ENCODE measurements around the gene RIMS4. TPM values are rescaled to one million over a fixed set of nuclear protein-coding genes. Genes with fewer than 3 reads are reported as not detected.

Gene RIMS4
- polyA plus RNA-seq, 3 donors: not detected

GRCh38 chr20:44856856-44857448 is 46.6 kb upstream of the RIMS4 start:
- Histone ChIP-seq H3K4me1 (ENCODE audit: control insufficient read depth in 1 of 2, insufficient read depth in 2 of 2, low read length in 2 of 2) (peaks cover 0 to 2% of the 10 kb centered on the region in 2 donors), H3K27me3 (ENCODE audit: control insufficient read depth in 2 of 2, insufficient read depth in 2 of 2, low read length in 2 of 2) (no peaks in the 10 kb centered on the region), H3K4me2 (replicated peaks; ENCODE audit: extremely low read depth, low read length, poor library complexity, severe bottlenecking) (no peak overlapping the region), H3K36me3 (replicated peaks in 1 of 2; ENCODE audit: control insufficient read depth in 1 of 2, insufficient read depth in 2 of 2, low read length in 2 of 2) (no peaks in the 10 kb centered on the region), H4K20me1 (ENCODE audit: insufficient read depth, low read length) (no peaks in the 10 kb centered on the region), H3K4me3 (replicated peaks in 1 of 3; ENCODE audit: low read depth in 2 of 3, low read length in 3 of 3) (no peak overlapping the region), H3K79me2 (ENCODE audit: insufficient read depth, low read length) (no peaks in the 10 kb centered on the region), H2AFZ (ENCODE audit: insufficient read depth, low read depth, low read length, poor library complexity, severe bottlenecking) (no peak overlapping the region), H3K9me3 (replicated peaks in 1 of 2; ENCODE audit: control insufficient read depth in 1 of 2, insufficient read depth in 1 of 2, low read length in 2 of 2) (peaks cover 6 to 10% of the 10 kb centered on the region in 2 donors), H3K9ac (ENCODE audit: insufficient read depth, low read length, poor library complexity, severe bottlenecking) (no peak overlapping the region), H3K27ac (ENCODE audit: low read depth in 1 of 2, low read length in 2 of 2) (no peak overlapping the region)
- peak overlapping the region in 4 of 7 donors; percentile 40 to 62 (median 60) for H3K27ac Mint-ChIP-seq
- no peak overlapping the region for H3K4me3 Mint-ChIP-seq
- no peaks in the 10 kb centered on the region for H3K36me3 Mint-ChIP-seq
- H3K4me1 Mint-ChIP-seq: no peaks in the 10 kb centered on the region
- peaks cover 8 to 15% (median 12%) of the 10 kb centered on the region in 7 donors for H3K9me3 Mint-ChIP-seq
- H3K27me3 Mint-ChIP-seq (ENCODE audit: low read depth in 3 of 3): peaks cover 1 to 11% (median 3%) of the 10 kb centered on the region in 3 donors
- 96% methylated on average over 5 of the region's 6 CpGs for whole genome bisulfite sequencing (ENCODE audit: insufficient coverage)
- TF ChIP-seq, protein P1, sequence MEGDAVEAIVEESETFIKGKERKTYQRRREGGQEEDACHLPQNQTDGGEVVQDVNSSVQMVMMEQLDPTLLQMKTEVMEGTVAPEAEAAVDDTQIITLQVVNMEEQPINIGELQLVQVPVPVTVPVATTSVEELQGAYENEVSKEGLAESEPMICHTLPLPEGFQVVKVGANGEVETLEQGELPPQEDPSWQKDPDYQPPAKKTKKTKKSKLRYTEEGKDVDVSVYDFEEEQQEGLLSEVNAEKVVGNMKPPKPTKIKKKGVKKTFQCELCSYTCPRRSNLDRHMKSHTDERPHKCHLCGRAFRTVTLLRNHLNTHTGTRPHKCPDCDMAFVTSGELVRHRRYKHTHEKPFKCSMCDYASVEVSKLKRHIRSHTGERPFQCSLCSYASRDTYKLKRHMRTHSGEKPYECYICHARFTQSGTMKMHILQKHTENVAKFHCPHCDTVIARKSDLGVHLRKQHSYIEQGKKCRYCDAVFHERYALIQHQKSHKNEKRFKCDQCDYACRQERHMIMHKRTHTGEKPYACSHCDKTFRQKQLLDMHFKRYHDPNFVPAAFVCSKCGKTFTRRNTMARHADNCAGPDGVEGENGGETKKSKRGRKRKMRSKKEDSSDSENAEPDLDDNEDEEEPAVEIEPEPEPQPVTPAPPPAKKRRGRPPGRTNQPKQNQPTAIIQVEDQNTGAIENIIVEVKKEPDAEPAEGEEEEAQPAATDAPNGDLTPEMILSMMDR (IDR thresholded peaks at IDR 0.05): no peak
- intact Hi-C loops (cut with micrococcal nuclease): no loop called here
- DNase-seq: peak in 2 of 3 donors; percentile 7 to 37

DNA sequence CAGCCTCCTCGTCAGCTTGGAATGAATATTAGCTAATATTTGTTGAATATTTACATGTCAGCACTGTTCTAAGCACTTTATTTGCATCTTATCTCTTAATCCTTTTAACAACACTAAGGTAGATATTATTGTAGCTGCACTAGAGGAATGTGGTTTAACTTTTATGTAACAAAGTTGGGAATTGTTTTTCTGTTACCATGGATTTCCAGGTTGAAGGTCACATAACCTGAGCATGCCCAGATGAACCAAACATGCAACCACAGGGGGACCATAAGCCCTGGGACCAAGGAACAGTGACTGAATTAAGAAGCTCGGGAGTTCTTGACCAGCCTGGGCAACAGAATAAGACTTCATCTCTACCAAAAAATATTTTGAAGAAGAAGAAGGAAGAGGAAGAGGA is 46.1 kb upstream of the RIMS4 start:
- no peak overlapping the region for H2AFZ ChIP-seq (ENCODE audit: insufficient read depth, low read depth, low read length, poor library complexity, severe bottlenecking)
- no peak overlapping the region for H3K4me3 ChIP-seq (replicated peaks in 1 of 3; ENCODE audit: low read depth in 2 of 3, low read length in 3 of 3)
- H3K9me3 ChIP-seq (replicated peaks in 1 of 2; ENCODE audit: control insufficient read depth in 1 of 2, insufficient read depth in 1 of 2, low read length in 2 of 2): peaks cover 6 to 10% of the 10 kb centered on the region in 2 donors
- Mint-ChIP-seq H3K4me3 (no peak overlapping the region), H3K9me3 (peaks cover 8 to 15% (median 12%) of the 10 kb centered on the region in 7 donors), H3K27ac (peak overlapping the region in 4 of 7 donors; percentile 40 to 61 (median 52)), H3K27me3 (ENCODE audit: low read depth in 3 of 3) (peaks cover 3 to 11% (median 3%) of the 10 kb centered on the region in 3 donors), H3K36me3 (no peaks in the 10 kb centered on the region), H3K4me1 (no peaks in the 10 kb centered on the region)
- no peak overlapping the region for H3K9ac ChIP-seq (ENCODE audit: insufficient read depth, low read length, poor library complexity, severe bottlenecking)
- H3K27ac ChIP-seq (ENCODE audit: low read depth in 1 of 2, low read length in 2 of 2): no peak overlapping the region
- TF ChIP-seq, protein P1 (IDR thresholded peaks at IDR 0.05): no peak
- no peak overlapping the region for H3K4me2 ChIP-seq (replicated peaks; ENCODE audit: extremely low read depth, low read length, poor library complexity, severe bottlenecking)
- H3K79me2 ChIP-seq (ENCODE audit: insufficient read depth, low read length): no peaks in the 10 kb centered on the region
- no peaks in the 10 kb centered on the region for H3K27me3 ChIP-seq (ENCODE audit: control insufficient read depth in 2 of 2, insufficient read depth in 2 of 2, low read length in 2 of 2)
- no CpG with 5 or more reads among the region's 2 CpGs for WGBS (ENCODE audit: insufficient coverage)
- peaks cover 0 to 2% of the 10 kb centered on the region in 2 donors for H3K4me1 ChIP-seq (ENCODE audit: control insufficient read depth in 1 of 2, insufficient read depth in 2 of 2, low read length in 2 of 2)
- no peak for DNase-seq
- intact Hi-C loops (cut with micrococcal nuclease): no loop called here
- H4K20me1 ChIP-seq (ENCODE audit: insufficient read depth, low read length): no peaks in the 10 kb centered on the region
- no peaks in the 10 kb centered on the region for H3K36me3 ChIP-seq (replicated peaks in 1 of 2; ENCODE audit: control insufficient read depth in 1 of 2, insufficient read depth in 2 of 2, low read length in 2 of 2)

Measured in CD14-positive monocyte (primary cell).